Activated CD4-positive, alpha-beta T cell treated with anti-CD3 and anti-CD28 coated beads for 36 hours (primary cell): ENCODE data around the gene MYRIP. TPM values are rescaled to one million over a fixed set of nuclear protein-coding genes. Genes with fewer than 3 reads are reported as not detected.

Experiments used
- ATAC-seq: fragments of 200-7000 bp; cut with Tn5 transposase; one replicate; pipeline ENCODE4 v1.10.0; 2021; ENCODE audit warnings: mild to moderate bottlenecking, moderate library complexity
- CTCF ChIA-PET: fragments of 350-600 bp; sonication (Branson Sonifier 250); formaldehyde crosslinking; loops from one replicate; lab custom pipeline; 2021; ENCODE audit warnings: antibody characterized with exemption; lab: Charles Lee
- POLR2A ChIA-PET: fragments of 350-600 bp; sonication (Branson Sonifier 250); formaldehyde crosslinking; loops from one replicate; lab custom pipeline; 2021; ENCODE audit warnings: antibody characterized with exemption, inconsistent platforms; lab: Charles Lee
- DNase-seq: peaks from one replicate; pipeline ENCODE4 v3.0.0-alpha.2; 2020
- H3K27ac Mint-ChIP-seq: one replicate; pipeline ENCODE4 v1.8.0; 2021; ENCODE audit warnings: mixed read lengths
- H3K27me3 Mint-ChIP-seq: one replicate; pipeline ENCODE4 v1.8.0; 2021; ENCODE audit warnings: mixed read lengths
- H3K36me3 Mint-ChIP-seq: one replicate; pipeline ENCODE4 v1.8.0; 2021; ENCODE audit warnings: low read depth, mixed read lengths
- H3K4me1 Mint-ChIP-seq: one replicate; pipeline ENCODE4 v1.8.0; 2021; ENCODE audit warnings: mixed read lengths
- H3K4me3 Mint-ChIP-seq: one replicate; pipeline ENCODE4 v1.8.0; 2021; ENCODE audit warnings: mild to moderate bottlenecking, moderate library complexity, mixed read lengths
- H3K9me3 Mint-ChIP-seq: one replicate; pipeline ENCODE4 v1.8.0; 2021; ENCODE audit warnings: low read depth, mixed read lengths
- intact Hi-C, 2 experiments: fragments of 100-400 bp; cut with DNase I in 1 of 2; cut with micrococcal nuclease in 1 of 2; formaldehyde crosslinking; loops; one replicate each; pipeline versions ENCODE4 v1.14.2 to v1.15.1; 2022 to 2024; cut with DNase I, micrococcal nuclease
- total RNA-seq, 2 experiments: library from RNA; stranded (reverse); gene quantifications; one replicate each; pipeline ENCODE4 v1.2.3, GENCODE V29; 2021

Gene MYRIP
- total RNA-seq, 2 experiments from 2014 or later = not detected

GRCh38 chr3:40206522-40206921, 397.1 kb downstream of the MYRIP start:
- Mint-ChIP-seq H3K9me3 (no peaks in the 10 kb centered on the region), H3K27ac (no peak overlapping the region), H3K4me1 (no peaks in the 10 kb centered on the region), H3K4me3 (no peak overlapping the region), H3K27me3 (no peaks in the 10 kb centered on the region), H3K36me3 (no peaks in the 10 kb centered on the region)
- intact Hi-C loops = no loop called here
- ChIA-PET POLR2A (interaction anchor here (0.7 kb wide), 1 partner anchor 120 kb away, joined by 3 read pairs; no protein-coding TSS in a partner anchor), CTCF (no interaction called here)
- DNase-seq (no peak), ATAC-seq (no peak)

GRCh38 chr3:40207796-40208195, 398.4 kb downstream of the MYRIP start:
- Mint-ChIP-seq H3K4me1 (no peaks in the 10 kb centered on the region), H3K36me3 (no peaks in the 10 kb centered on the region), H3K27ac (no peak overlapping the region), H3K4me3 (no peak overlapping the region), H3K27me3 (no peaks in the 10 kb centered on the region), H3K9me3 (no peaks in the 10 kb centered on the region)
- DNase-seq (no peak), ATAC-seq (no peak)
- ChIA-PET POLR2A (interaction anchor here (0.6 kb wide), 1 partner anchor 502 kb away, joined by 3 read pairs; no protein-coding TSS in a partner anchor), CTCF (no interaction called here)
- intact Hi-C loops = no loop called here

GRCh38 chr3:40208251-40208650, 398.8 kb downstream of the MYRIP start:
- no peak overlapping the region for H3K4me3 Mint-ChIP-seq
- CTCF ChIA-PET = no interaction called here
- DNase-seq (no peak), ATAC-seq (no peak)
- H3K4me1 Mint-ChIP-seq = no peaks in the 10 kb centered on the region
- no peaks in the 10 kb centered on the region for H3K27me3 Mint-ChIP-seq
- POLR2A ChIA-PET = interaction anchor here (0.6 kb wide), 1 partner anchor 503 kb away, joined by 3 read pairs; no protein-coding TSS in a partner anchor
- H3K36me3 Mint-ChIP-seq = no peaks in the 10 kb centered on the region
- no peak overlapping the region for H3K27ac Mint-ChIP-seq
- H3K9me3 Mint-ChIP-seq = no peaks in the 10 kb centered on the region
- intact Hi-C loops = no loop called here

- intact Hi-C loops = no loop called here
- ChIA-PET CTCF (interaction anchor here (0.7 kb wide), 1 partner anchor 54 kb away, joined by 3 read pairs; no protein-coding TSS in a partner anchor), POLR2A (interaction anchor here (1.1 kb wide), 1 partner anchor 97 kb away, joined by 3 read pairs; no protein-coding TSS in a partner anchor)
- Mint-ChIP-seq H3K36me3 (no peaks in the 10 kb centered on the region), H3K27ac (no peak overlapping the region), H3K27me3 (no peaks in the 10 kb centered on the region), H3K9me3 (no peaks in the 10 kb centered on the region), H3K4me1 (no peaks in the 10 kb centered on the region), H3K4me3 (no peak overlapping the region)
- ATAC-seq (no peak), DNase-seq (no peak)
Measured at GRCh38 chr3:40211579-40211978, 402.2 kb downstream of the MYRIP start.

GRCh38 chr3:40213556-40213955, 404.1 kb downstream of the MYRIP start:
- H3K4me3 Mint-ChIP-seq = no peak overlapping the region
- H3K36me3 Mint-ChIP-seq = no peaks in the 10 kb centered on the region
- intact Hi-C loops = no loop called here
- no peak overlapping the region for H3K27ac Mint-ChIP-seq
- ATAC-seq = no peak
- no peaks in the 10 kb centered on the region for H3K27me3 Mint-ChIP-seq
- no peaks in the 10 kb centered on the region for H3K9me3 Mint-ChIP-seq
- ChIA-PET POLR2A (no interaction called here), CTCF (interaction anchor here (1.1 kb wide), 1 partner anchor 95 kb away, joined by 3 read pairs; no protein-coding TSS in a partner anchor)
- H3K4me1 Mint-ChIP-seq = no peaks in the 10 kb centered on the region
- no peak for DNase-seq

- CTCF ChIA-PET = interaction anchor here (1.0 kb wide), 1 partner anchor 92 kb away, joined by 3 read pairs; no protein-coding TSS in a partner anchor
- POLR2A ChIA-PET = no interaction called here
- H3K9me3 Mint-ChIP-seq = no peaks in the 10 kb centered on the region
- H3K36me3 Mint-ChIP-seq = no peaks in the 10 kb centered on the region
- no peaks in the 10 kb centered on the region for H3K4me1 Mint-ChIP-seq
- no peak overlapping the region for H3K4me3 Mint-ChIP-seq
- DNase-seq = no peak
- no peaks in the 10 kb centered on the region for H3K27me3 Mint-ChIP-seq
- H3K27ac Mint-ChIP-seq = no peak overlapping the region
- intact Hi-C loops = no loop called here
- no peak for ATAC-seq
Measured at GRCh38 chr3:40215015-40215414, 405.6 kb downstream of the MYRIP start.

GRCh38 chr3:40216471-40216870, 407.1 kb downstream of the MYRIP start:
- H3K9me3 Mint-ChIP-seq = no peaks in the 10 kb centered on the region
- no peaks in the 10 kb centered on the region for H3K4me1 Mint-ChIP-seq
- DNase-seq = no peak
- H3K27me3 Mint-ChIP-seq = no peaks in the 10 kb centered on the region
- CTCF ChIA-PET = no interaction called here
- intact Hi-C loops = no loop called here
- POLR2A ChIA-PET = no interaction called here
- no peak for ATAC-seq
- H3K36me3 Mint-ChIP-seq = no peaks in the 10 kb centered on the region
- H3K27ac Mint-ChIP-seq = no peak overlapping the region
- H3K4me3 Mint-ChIP-seq = no peak overlapping the region

- no peak overlapping the region for H3K4me3 Mint-ChIP-seq
- DNase-seq (no peak), ATAC-seq (no peak)
- no peaks in the 10 kb centered on the region for H3K4me1 Mint-ChIP-seq
- intact Hi-C loops = no loop called here
- no peak overlapping the region for H3K27ac Mint-ChIP-seq
- no peaks in the 10 kb centered on the region for H3K36me3 Mint-ChIP-seq
- no peaks in the 10 kb centered on the region for H3K27me3 Mint-ChIP-seq
- no peaks in the 10 kb centered on the region for H3K9me3 Mint-ChIP-seq
- ChIA-PET CTCF (no interaction called here), POLR2A (no interaction called here)
Measured at GRCh38 chr3:40223856-40224255, 414.4 kb downstream of the MYRIP start.

GRCh38 chr3:40224796-40225515, 415.5 kb downstream of the MYRIP start:
- ATAC-seq (no peak), DNase-seq (no peak)
- POLR2A ChIA-PET = no interaction called here
- Mint-ChIP-seq H3K27ac (no peak overlapping the region), H3K4me1 (no peaks in the 10 kb centered on the region), H3K9me3 (no peaks in the 10 kb centered on the region), H3K36me3 (no peaks in the 10 kb centered on the region), H3K4me3 (no peak overlapping the region), H3K27me3 (no peaks in the 10 kb centered on the region)
- CTCF ChIA-PET = interaction anchor here (0.6 kb wide), 1 partner anchor 613 kb away, joined by 3 read pairs; no protein-coding TSS in a partner anchor
- intact Hi-C loops = no loop called here

GRCh38 chr3:40226636-40227035, 417.2 kb downstream of the MYRIP start:
- CTCF ChIA-PET = no interaction called here
- POLR2A ChIA-PET = no interaction called here
- ATAC-seq = no peak
- Mint-ChIP-seq H3K4me3 (no peak overlapping the region), H3K27me3 (no peaks in the 10 kb centered on the region), H3K27ac (no peak overlapping the region), H3K9me3 (no peaks in the 10 kb centered on the region), H3K4me1 (no peaks in the 10 kb centered on the region), H3K36me3 (no peaks in the 10 kb centered on the region)
- intact Hi-C loops = no loop called here
- DNase-seq = no peak

- Mint-ChIP-seq H3K9me3 (no peaks in the 10 kb centered on the region), H3K4me1 (no peaks in the 10 kb centered on the region), H3K27ac (no peak overlapping the region), H3K4me3 (no peak overlapping the region), H3K27me3 (no peaks in the 10 kb centered on the region), H3K36me3 (no peaks in the 10 kb centered on the region)
- ATAC-seq (no peak), DNase-seq (no peak)
- intact Hi-C loops = no loop called here
- POLR2A ChIA-PET = no interaction called here
- CTCF ChIA-PET = no interaction called here
Measured at GRCh38 chr3:40228792-40229350, 419.5 kb downstream of the MYRIP start.

GRCh38 chr3:40229386-40229785, 420.0 kb downstream of the MYRIP start:
- Mint-ChIP-seq H3K27ac (no peak overlapping the region), H3K27me3 (no peaks in the 10 kb centered on the region), H3K36me3 (no peaks in the 10 kb centered on the region), H3K4me3 (no peak overlapping the region), H3K9me3 (no peaks in the 10 kb centered on the region), H3K4me1 (no peaks in the 10 kb centered on the region)
- POLR2A ChIA-PET = no interaction called here
- DNase-seq (no peak), ATAC-seq (no peak)
- intact Hi-C loops = no loop called here
- CTCF ChIA-PET = no interaction called here
